Dermis blood vessel endothelial cell (primary cell): ENCODE results near the gene ENTPD3. TPM values are rescaled to one million over a fixed set of nuclear protein-coding genes. Genes with fewer than 3 reads are reported as not detected.

Experiments
- DNase-seq: peaks from one replicate; pipeline ENCODE4 v3.0.0; 2010
- total RNA-seq: library from RNA; depleted of rRNA; stranded (reverse); fragments of >200 nt; gene quantifications from 2 replicates; pipeline ENCODE4 v1.2.3, GENCODE V29; 2014

ENTPD3 gene, protein sequence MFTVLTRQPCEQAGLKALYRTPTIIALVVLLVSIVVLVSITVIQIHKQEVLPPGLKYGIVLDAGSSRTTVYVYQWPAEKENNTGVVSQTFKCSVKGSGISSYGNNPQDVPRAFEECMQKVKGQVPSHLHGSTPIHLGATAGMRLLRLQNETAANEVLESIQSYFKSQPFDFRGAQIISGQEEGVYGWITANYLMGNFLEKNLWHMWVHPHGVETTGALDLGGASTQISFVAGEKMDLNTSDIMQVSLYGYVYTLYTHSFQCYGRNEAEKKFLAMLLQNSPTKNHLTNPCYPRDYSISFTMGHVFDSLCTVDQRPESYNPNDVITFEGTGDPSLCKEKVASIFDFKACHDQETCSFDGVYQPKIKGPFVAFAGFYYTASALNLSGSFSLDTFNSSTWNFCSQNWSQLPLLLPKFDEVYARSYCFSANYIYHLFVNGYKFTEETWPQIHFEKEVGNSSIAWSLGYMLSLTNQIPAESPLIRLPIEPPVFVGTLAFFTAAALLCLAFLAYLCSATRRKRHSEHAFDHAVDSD
- total RNA-seq, result under 0.01 and 0.09 TPM in 2 replicates

DNA sequence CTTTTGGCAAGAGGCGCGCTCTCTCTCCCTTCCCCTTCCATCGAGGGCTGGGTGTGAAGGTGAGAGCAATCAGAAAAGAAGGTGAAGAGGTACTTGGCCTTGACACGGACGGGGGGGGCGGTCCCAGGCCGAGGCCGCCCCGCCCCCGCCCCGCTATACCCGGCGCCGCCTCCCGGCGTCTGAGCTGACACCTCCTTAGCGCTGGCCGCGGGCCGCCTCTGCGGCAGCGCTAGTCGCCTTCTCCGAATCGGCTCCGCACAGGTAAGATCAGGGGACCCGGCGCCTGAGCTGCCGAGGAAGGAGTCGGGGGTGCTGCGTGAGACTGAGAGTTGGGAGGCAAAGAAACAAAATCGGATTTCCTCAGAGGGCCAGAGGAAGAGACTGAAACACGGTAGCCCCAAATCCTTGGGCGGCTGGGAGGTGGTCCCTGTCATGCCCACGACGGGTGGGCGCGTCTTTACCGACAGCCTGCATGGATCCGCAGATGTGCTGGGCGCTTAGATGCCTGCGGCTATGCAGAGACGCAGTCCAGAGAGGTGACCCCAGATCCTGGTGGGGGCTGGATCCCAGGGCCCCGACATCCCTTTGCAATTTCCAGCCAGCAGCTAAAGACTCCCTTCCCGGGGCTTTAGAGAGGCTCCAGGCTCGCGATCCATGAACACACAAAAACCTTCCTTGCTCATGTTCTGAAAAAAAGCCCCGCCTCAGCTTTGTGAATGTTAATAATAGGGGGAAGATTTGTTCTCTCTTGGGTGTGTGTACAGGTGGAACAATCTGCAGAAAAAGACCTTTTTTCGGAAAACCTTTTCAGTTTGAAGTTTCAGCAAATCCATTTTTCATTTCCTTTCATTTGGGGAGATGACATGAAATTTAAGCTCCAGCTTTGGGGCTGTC lies at the start of gene ENTPD3:
TSS of gene ENTPD3 (plus strand) at position 184 of the 894 bp plus-strand sequence. CDS start 874 bp downstream, outside the sequence.
- DNase-seq, result peak; percentile 30

DNA sequence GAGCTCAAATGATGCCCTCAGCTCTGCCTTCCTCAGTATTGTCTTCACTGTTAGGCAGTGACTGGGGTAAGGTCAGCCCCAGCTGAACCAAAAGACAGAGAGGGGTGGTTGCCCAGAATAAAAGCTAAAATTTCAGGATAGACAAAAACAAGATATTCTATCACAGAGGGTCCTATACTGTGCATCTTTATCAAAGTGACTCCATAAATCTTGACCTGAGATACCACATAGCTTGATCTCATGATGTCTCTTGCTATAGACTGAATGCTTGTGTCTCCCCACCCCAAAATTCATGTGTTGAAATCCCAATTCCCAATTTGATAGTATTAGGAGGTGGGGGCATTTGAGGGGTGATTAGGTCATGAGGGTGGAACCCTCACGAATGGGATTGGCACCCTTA lies 47.1 kb upstream of the ENTPD3 start:
- no peak for DNase-seq

DNA sequence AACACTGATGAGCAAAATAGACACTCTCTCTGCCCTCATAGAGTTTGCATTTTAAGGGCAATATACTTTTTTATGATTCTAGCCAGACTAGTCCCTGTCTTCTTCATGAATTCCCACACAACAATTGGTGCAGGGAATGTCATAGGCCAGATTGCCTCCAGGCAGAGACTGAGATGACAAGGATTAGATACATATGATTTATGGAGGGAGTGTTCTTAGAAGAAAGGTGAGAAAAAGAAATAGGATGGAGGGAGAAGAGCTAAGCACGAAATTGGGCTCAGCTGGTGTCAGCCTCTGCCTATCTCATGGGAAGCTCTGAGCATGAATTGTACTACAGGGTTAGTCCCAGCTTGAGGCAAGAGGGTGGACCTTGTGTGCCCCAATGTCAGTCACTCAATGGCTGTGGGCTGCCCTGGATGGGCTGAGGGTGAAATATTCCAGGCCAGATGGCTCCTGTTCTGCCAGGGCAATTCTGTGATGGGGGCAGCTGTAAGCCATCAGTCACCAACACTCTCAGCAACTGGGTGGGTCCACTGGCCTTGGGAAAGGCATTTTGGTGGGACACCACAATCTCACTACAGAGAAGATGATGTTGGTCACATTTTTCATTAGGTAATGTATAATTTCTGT lies 46.3 kb upstream of the ENTPD3 start:
- no peak for DNase-seq

DNA sequence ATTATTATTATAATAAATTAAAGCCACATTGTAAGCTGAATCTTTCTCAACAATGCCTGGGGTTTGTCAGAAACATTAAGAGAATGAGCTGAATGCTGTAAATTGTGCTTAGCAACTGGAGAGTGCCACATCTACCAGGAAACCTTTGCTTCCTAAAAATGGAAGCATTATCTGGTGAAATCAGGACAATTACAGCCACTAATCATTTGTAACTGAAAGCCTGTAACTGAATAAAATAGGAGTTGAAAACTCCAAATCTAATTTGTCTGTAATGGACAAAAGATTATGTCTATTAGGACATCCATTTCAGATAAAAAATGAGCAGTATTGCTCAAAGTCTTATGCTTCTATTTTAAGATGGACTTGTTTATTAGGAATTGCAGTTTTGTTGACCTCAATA lies 45.3 kb upstream of the ENTPD3 start:
- DNase-seq, result no peak

DNA sequence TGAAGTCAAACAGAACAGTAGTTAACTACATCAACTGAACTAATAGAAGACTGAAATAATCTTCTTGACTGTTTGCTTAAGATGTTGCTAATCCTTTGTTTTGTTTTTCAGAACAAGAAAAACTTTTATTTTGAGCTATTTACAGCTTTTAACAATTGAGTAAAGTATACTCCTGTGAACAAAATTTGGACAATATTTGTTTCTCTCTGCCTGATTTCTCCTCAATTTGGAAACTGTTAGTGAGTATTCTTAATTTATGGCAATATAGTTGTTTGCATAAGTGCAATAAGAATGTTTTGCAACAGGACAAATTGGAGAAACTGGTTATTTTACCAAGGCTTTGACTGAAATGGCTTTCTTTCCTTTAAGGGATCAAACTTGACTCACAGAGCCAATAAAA lies 36.5 kb upstream of the ENTPD3 start:
- DNase-seq, result no peak

DNA sequence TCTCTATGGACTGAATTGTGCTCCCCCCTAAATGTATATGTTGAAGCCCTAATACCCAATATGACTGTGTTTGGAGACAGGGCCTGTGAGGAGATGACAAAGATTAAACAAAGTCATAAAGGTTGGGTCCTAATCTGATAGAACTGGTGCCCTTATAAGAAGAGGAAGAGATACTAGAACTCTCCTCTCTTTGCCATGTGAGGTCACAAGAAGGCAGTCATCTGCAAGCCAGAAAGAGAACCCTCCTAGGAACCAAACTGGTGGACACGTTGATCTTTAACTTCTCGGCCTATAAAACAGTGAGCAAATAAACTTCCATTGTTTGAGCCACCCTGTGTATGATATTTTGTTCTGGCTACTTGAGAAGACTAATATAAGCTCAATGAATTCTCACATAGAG lies 31.6 kb upstream of the ENTPD3 start:
- DNase-seq, result no peak

DNA sequence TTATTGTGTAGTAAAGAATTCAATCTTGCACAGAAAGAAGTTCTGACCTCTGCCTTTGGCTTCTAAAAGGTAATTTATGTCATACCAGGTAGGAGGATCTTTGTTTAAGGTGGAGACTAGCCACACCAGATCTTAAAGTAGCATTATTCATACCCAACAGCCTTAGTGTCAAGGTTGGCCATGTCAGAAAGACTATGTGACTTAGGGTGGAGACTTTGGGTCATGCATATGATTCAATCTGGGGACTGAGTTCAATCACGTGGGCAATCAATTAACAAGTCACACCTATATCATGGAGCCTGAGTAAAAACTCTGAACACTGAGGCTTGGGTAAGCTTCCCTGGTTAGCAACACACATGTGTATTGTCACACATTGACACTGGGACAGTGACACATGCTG lies 28.5 kb upstream of the ENTPD3 start:
- no peak for DNase-seq

DNA sequence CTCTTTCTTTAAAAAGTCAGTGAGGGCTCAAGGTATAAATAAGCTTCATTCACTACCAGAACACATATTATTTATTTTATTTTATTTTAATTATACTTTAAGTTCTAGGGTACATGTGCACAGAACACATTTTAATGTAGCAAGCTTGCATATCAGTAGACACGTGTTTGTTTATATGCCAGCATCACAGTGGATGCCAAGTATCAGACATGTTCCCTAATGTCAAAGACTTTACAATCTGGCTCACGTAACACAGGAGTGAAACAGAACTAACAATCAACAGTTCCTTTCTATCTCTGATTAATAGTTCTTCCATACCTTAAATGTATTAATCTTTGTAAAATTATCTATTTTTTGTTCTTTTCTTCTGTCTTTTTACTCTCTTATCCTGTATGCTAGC lies 23.3 kb upstream of the ENTPD3 start:
- DNase-seq, result no peak

DNA sequence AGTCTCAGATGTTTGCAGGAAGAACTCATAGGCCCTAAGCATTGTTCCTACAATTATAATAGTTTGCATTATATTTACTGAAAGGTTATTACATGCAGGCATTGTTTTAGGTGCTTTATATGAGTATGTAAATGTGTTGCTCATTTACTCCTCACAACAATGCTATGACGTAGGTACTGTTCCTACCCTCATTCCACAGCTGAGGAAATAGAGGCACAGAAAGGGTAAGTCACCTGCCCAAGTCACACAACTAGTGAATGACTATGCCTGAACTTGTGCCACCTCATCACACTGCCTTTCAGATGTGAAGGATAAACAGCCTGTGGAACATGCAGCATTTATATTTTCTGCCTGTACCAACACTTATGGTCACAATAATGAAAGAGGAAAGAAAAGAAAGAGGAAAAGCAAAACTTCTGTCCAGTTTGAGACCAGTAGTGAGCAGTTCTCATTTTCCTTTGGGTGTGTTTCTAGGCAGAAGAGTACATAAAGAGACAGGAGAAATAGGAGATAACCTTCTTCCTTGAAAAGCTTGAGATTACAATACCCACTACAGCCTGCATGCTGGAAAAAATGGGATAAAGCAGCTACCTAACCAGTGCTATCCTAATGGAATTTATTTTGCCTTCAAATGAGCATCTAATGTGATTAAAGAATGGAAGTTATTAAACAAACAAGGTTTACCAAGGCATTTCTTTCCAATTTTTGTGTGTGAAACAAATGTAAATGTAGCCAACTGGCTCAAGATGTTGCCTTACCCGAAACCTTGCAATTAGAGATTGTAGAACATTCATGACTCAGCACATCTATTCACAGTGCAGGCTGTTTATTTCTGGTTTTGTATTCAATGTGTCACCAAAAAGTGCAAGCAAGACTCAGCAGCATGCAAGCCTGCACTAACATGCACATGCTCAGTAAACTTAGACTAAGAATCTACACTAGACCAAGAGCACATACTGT lies 20.5 kb upstream of the ENTPD3 start:
- no peak for DNase-seq

DNA sequence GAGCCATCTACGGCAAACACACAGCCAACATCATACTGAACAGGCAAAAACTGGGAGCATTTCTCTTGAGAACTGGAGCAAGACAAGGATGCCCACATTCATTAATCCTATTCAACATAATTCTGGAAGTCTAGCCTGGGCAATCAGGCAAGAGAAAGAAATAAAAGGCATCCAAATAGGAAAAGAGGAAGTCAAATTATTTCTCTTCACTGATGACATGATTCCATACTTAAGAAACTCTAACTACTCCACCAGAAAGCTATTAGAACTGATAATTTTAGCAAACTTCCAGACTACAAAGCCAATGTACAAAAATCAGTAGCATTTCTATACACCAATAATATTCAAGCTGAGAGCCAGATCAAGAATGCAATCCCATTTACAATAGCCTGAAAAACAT lies 17.3 kb upstream of the ENTPD3 start:
- no peak for DNase-seq

DNA sequence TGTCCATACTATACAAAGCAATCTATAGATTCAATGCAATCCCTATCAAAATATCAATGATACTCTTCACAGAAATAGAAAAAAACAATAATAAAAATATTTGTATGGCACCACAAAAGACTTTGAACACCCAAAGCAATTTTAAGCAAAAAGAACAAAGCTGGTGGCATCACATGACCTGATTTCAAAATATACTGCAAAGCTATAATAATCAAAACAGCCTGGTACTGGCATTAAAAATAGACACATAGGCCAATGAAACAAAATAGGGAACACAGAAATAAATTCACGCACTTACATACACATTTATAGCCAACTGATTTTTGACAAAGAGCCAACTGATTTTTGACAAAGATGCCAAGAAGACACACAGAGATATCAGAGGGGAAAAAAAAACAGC lies 9.2 kb upstream of the ENTPD3 start:
- DNase-seq, result no peak

DNA sequence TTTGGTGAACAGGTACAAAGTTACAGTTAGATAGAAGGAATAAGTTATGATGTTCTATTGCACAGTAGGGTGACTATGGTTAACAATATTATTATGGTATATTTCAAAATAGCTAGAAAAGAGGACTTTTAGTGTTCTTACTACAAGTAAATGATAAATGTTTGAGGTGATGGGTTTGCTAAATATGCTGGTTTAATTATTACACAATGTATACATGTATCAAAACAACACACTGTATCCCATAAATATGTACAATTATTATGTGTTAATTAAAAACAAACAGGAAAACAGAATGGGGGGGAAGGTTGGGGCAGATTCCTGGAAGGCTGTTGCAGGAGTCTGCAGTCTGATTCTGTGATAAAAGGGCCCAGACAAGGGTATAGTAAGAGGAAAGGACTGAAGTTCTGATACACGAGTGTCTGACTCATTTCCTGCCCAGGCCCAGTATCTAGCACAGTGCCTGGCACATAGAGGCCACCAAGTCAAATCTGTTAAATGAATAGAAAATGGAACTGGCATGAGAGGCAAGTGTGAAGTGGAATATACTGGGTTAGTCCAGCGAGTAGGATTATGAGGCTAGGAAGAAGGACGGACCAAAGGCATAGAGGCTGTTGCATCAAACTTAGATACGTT lies 7.2 kb upstream of the ENTPD3 start:
- no peak for DNase-seq

DNA sequence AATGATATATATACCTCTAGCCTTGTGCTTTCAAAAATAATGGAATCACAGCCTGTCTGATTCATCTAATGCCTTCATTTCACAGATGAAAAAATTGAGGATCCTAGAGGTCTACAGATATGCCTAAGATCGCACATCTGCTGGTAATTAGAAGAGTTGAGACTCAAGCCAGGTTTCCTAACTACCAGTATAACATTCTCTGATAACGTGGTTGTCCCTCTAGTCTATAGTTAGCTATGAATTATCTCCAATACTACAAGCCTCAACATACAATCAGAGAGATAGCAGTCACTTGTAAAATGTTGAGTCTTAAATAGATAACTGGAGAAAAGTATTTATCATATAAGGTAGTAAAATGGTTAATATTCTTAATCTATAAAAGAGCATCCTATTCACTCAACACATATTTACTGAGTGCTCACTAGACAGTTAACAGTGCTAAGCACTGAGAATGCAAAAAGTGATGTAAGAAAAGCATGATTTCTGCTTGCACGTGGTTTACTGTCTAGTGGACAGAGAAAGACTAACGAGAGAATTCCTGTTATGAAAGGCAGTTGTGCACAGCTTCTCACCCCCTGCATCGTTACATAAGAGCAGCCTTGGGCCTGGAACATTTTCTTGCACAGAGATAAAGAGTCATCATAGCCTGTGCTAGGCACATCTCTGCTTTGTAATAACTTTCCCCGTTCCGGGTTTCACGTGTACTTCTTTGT lies 4.9 kb upstream of the ENTPD3 start:
- DNase-seq, result no peak

DNA sequence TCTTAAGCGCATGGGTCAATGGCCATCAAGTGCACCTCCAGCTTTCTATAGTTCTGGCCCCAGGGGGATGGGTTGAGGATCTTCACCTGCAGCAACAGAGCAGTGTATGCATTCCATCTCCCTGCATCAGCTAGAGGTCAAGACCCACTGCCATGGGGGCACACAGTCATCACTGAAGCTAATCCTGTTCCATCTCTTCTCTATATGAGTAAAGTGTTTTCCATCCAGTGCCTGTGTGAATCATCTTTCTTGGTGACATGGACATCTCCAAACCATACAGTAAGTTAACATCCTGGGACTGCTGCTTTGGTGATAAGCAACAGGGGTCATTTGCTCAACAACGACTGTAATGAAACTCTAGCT lies 4.4 kb upstream of the ENTPD3 start:
- DNase-seq, result no peak

DNA sequence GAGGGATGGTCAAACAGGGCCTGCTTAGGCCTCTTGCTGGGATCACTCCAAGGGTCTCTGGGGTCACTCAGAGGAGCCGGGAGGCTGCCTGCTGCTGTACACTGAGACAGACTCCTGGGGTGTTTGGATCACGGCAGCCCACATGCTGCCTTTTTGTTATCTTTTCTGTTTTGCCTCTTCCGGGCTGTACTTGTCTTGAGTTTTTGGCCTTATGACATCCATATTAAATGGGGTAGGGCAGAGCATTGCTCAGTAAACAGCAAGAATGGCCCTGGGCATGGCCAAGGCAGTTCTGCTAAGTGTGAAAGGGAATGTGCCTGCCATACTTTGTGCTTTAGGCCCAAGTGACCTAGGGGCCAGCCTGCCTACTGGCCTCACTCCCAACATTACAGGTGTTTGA lies 771 bp upstream of the ENTPD3 start:
- DNase-seq, result no peak

DNA sequence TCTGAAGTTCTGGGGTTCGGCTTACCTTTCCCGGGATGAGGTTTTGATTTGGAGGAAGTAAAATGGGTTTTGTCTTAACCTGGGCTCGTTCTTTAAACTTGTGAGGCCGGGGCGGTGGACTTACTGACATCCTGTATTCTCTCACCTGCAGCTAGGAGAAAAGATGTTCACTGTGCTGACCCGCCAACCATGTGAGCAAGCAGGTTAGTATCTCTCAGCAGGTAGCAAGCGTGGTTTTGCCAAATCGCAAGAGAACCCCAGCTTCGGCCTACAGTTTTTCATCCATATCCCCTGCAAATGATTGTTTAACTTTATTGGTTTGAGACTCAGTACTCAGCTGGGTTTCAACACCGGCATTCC lies 891 bp downstream of the ENTPD3 start:
- DNase-seq, result no peak

DNA sequence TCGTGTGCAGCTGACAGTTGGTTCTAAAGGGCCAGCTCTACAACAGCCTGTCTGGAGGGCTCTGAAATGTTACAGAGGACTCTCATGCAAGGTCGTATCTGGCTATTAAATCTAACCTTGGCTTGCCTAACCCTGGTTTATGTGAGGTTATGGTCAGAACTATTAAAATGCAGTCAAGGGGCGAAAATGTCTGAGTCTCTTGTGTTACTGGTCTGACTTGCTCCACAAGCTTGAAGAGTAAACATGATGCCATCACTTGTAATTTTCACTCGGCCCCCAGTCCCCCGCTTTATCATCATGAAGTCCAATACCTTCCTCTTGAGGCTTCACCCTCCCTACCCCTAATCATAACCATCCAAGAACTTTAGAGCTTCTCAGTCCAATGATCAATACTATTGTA lies 9.4 kb downstream of the ENTPD3 start:
- no peak for DNase-seq

DNA sequence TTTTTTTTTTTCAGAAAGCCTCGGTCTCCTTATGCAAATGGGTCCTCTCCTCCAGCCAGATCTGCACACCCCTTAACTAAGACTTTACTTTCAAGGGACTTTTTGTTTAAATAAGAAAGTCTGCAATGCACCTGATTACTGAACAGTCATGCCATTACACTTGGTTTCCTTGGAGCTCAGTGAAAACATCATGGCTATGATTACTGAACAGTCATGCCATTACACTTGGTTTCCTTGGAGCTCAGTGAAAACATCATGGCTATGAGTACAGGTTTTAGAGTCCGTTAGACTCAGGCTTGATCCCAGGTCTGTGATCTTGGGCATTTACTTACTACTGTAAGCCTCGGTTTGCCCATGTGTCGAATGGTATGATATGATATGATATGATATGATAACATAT lies 10.1 kb downstream of the ENTPD3 start:
- DNase-seq, result no peak

DNA sequence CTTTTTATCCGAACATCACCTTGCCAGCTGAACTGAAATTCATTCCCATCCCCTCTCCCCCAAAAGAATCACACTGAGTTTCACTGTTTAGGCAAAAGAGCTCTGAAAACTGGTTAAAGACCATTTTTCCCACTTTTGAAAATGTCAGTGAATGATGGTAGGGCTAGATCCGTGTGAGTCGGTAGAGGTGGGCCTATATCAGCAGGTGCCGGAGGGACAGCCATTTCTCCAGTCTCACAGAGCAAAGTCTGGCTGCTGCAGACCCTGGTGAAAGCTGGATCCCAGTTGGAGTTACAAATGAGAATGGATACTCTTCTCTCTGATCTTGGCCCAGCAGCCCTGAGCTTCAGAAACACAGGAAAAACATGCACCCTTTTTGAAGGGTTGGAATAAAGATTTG lies 10.9 kb downstream of the ENTPD3 start:
- no peak for DNase-seq

DNA sequence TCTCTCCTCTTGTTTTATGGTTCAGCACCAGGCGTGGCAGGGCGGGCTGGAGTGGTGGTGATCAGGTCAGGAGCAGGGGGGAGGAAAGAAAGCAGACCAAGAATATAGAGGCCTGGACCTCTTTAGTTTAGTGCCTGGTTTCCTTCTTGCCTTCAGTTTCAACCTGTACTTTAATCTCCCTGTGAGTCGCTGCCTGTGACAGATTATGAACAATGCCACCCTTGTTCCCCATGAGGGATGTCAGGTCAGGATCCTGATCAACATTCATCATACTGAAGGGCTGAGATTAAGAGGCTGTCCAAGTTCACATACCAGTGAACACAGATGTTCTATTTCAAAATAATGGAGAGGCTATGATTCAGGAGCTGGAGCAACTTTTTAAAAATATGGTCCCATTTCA lies 11.4 kb downstream of the ENTPD3 start:
- no peak for DNase-seq
